HG03066 (cell line): ENCODE results near the gene IST1.
A peak's percentile ranks its signal among the peaks of the same experiment; 100 is the strongest.
"Not testable (repeated sequence)": the region's sequence is repeated elsewhere in the genome, so short reads cannot be mapped to it uniquely, and the experiment has no call there.

ENCODE experiments used
- ATAC-seq: cut with Tn5 transposase; IDR thresholded peaks from one replicate; pipeline ENCODE4 v1.9.1; 2021; ENCODE audit warnings: low read depth; ENCODE audit not compliant: unreplicated experiment

IST1 gene

GRCh38 chr16:71878911-71879310 lies 16.4 kb upstream of the IST1 start:
- ATAC-seq = no peak

- ATAC-seq = no peak
Observed at GRCh38 chr16:71880176-71880575, 15.2 kb upstream of the IST1 start.

- ATAC-seq = peak; percentile 9
Observed at GRCh38 chr16:71882505-71883167, 12.7 kb upstream of the IST1 start.

GRCh38 chr16:71883168-71883848 lies 12.0 kb upstream of the IST1 start:
- peak; percentile 39 for ATAC-seq

GRCh38 chr16:71883849-71884638 lies 11.3 kb upstream of the IST1 start, which contains the start of gene ZNF821:
Gene ZNF821, minus strand, starts transcription at chr16:71884182. Its CDS starts 4,236 bp downstream, at chr16:71879946.
- peak; percentile 45 for ATAC-seq

GRCh38 chr16:71885261-71885650 lies 10.1 kb upstream of the IST1 start:
- no peak for ATAC-seq

GRCh38 chr16:71889147-71889546 lies 6.2 kb upstream of the IST1 start:
- no peak for ATAC-seq

- ATAC-seq = no peak
Observed at GRCh38 chr16:71893888-71894228, 1.5 kb upstream of the IST1 start.

- peak; percentile 20 for ATAC-seq
Observed at GRCh38 chr16:71894229-71894920, 956 bp upstream of the IST1 start.

- peak; percentile 17 for ATAC-seq
Observed at GRCh38 chr16:71895679-71896365, 491 bp downstream of the IST1 start.

GRCh38 chr16:71896764-71897368 lies 1.5 kb downstream of the IST1 start:
- no peak for ATAC-seq

- ATAC-seq = no peak
Observed at GRCh38 chr16:71899171-71899570, 3.8 kb downstream of the IST1 start.

- no peak for ATAC-seq
Observed at GRCh38 chr16:71902656-71903365, 7.5 kb downstream of the IST1 start.

- no peak for ATAC-seq
Observed at GRCh38 chr16:71903608-71904007, 8.3 kb downstream of the IST1 start.

GRCh38 chr16:71904239-71904638 lies 8.9 kb downstream of the IST1 start:
- no peak for ATAC-seq

GRCh38 chr16:71905765-71906164 lies 10.4 kb downstream of the IST1 start:
- not testable (repeated sequence) for ATAC-seq

GRCh38 chr16:71911121-71911520 lies 15.8 kb downstream of the IST1 start:
- ATAC-seq = no peak

- no peak for ATAC-seq
Observed at GRCh38 chr16:71912534-71913275, 17.4 kb downstream of the IST1 start.

- no peak for ATAC-seq
Observed at GRCh38 chr16:71914802-71915201, 19.5 kb downstream of the IST1 start.
